ENCODE data around the gene SEH1L.
"Not testable (repeated sequence)": the region's sequence is repeated elsewhere in the genome, so short reads cannot be mapped to it uniquely, and the experiment has no call there.

SEH1L gene

GRCh38 chr18:12943215-12943614, 4.6 kb upstream of the SEH1L start:
- DNase-seq (ENCODE audit: low read depth in 2 of 2): no peak

GRCh38 chr18:12944709-12945108, 3.1 kb upstream of the SEH1L start:
- DNase-seq (ENCODE audit: low read depth in 2 of 2): no peak

GRCh38 chr18:12946549-12947284, 1.1 kb upstream of the SEH1L start:
- peak in 1 of 2 donors; percentile 4 for DNase-seq (ENCODE audit: low read depth in 2 of 2)

GRCh38 chr18:12948050-12948804, 416 bp downstream of the SEH1L start:
- peak; percentile 97 to 98 for DNase-seq (ENCODE audit: low read depth in 2 of 2)

GRCh38 chr18:12958478-12958877, 10.7 kb downstream of the SEH1L start:
- no peak for DNase-seq (ENCODE audit: low read depth in 2 of 2)

GRCh38 chr18:12960395-12960794, 12.6 kb downstream of the SEH1L start:
- no peak for DNase-seq (ENCODE audit: low read depth in 2 of 2)

- DNase-seq (ENCODE audit: low read depth in 2 of 2): no peak
These were observed 13.1 kb downstream of the SEH1L start for GRCh38 chr18:12960853-12961397.

GRCh38 chr18:12963069-12963468, 15.3 kb downstream of the SEH1L start:
- DNase-seq (ENCODE audit: low read depth in 2 of 2): no peak

GRCh38 chr18:12968115-12968514, 20.3 kb downstream of the SEH1L start:
- DNase-seq (ENCODE audit: low read depth in 2 of 2): no peak

- DNase-seq (ENCODE audit: low read depth in 2 of 2): no peak
These were observed 20.8 kb downstream of the SEH1L start for GRCh38 chr18:12968619-12969018.

- no peak for DNase-seq (ENCODE audit: low read depth in 2 of 2)
These were observed 25.9 kb downstream of the SEH1L start for GRCh38 chr18:12973562-12974213.

GRCh38 chr18:12975488-12975887, 27.7 kb downstream of the SEH1L start:
- no peak for DNase-seq (ENCODE audit: low read depth in 2 of 2)

GRCh38 chr18:12976305-12976704, 28.5 kb downstream of the SEH1L start:
- no peak for DNase-seq (ENCODE audit: low read depth in 2 of 2)

- DNase-seq (ENCODE audit: low read depth in 2 of 2): not testable (repeated sequence)
These were observed 32.3 kb downstream of the SEH1L start for GRCh38 chr18:12980065-12980464.

GRCh38 chr18:12989397-12990122, 41.7 kb downstream of the SEH1L start:
- no peak for DNase-seq (ENCODE audit: low read depth in 2 of 2)

GRCh38 chr18:12990123-12990475, 42.3 kb downstream of the SEH1L start:
- peak in 1 of 2 donors; percentile 11 for DNase-seq (ENCODE audit: low read depth in 2 of 2)

- DNase-seq (ENCODE audit: low read depth in 2 of 2): no peak
These were observed 42.8 kb downstream of the SEH1L start for GRCh38 chr18:12990641-12990966.

GRCh38 chr18:12990967-12991820, 43.4 kb downstream of the SEH1L start, which contains the start of gene CEP192:
Gene CEP192 (plus strand): TSS chr18:12991362. CDS start chr18:12999425, 8,063 bp downstream.
- peak; percentile 94 to 96 for DNase-seq (ENCODE audit: low read depth in 2 of 2)

GRCh38 chr18:12991821-12992179, 44.0 kb downstream of the SEH1L start:
- no peak for DNase-seq (ENCODE audit: low read depth in 2 of 2)

GRCh38 chr18:12993439-12993838, 45.6 kb downstream of the SEH1L start:
- DNase-seq (ENCODE audit: low read depth in 2 of 2): no peak

GRCh38 chr18:12995424-12995823, 47.6 kb downstream of the SEH1L start:
- no peak for DNase-seq (ENCODE audit: low read depth in 2 of 2)
